ENCODE measurements around the gene HDDC3.

DNA sequence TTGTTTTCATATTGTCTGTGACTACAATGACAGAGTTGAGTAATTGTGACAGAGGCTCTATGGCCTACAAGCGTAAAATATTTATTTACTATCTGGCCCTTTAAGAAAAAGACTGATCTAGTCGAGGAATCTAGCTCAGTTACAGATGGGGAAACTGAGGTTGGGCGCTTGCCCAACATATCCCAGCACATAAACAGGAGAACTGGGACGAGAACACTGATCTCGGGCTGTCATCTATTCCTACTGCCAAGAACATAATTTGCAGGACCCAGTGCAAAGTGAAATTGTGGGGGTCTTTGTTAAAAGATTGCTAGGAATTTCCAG is 46.1 kb downstream of the HDDC3 start:
- TF ChIP-seq EGR1 (IDR thresholded peaks at IDR 0.05) = no peak
- TF ChIP-seq, protein P1, sequence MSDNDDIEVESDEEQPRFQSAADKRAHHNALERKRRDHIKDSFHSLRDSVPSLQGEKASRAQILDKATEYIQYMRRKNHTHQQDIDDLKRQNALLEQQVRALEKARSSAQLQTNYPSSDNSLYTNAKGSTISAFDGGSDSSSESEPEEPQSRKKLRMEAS (IDR thresholded peaks at IDR 0.05) = no peak

All from Ishikawa (cell line).